WTC11 (cell line): ENCODE data around the gene IDH1. TPM values are rescaled to one million over a fixed set of nuclear protein-coding genes. Genes with fewer than 3 reads are reported as not detected.

Experiments
- ATAC-seq: fragments of 200-7000 bp; cut with Tn5 transposase; 2 replicates; pipeline ENCODE4 v1.10.0; 2021; ENCODE audit warnings: mild to moderate bottlenecking, moderate library complexity
- CTCF ChIA-PET: fragments of 300-600 bp; sonication (Branson Sonifier 250); formaldehyde crosslinking; loops from one replicate; lab custom pipeline; 2021; ENCODE audit warnings: antibody characterized with exemption; lab: Charles Lee
- POLR2A ChIA-PET: fragments of 350-600 bp; sonication (Branson Sonifier 250); formaldehyde crosslinking; loops from one replicate; lab custom pipeline; 2021; ENCODE audit warnings: antibody characterized with exemption; lab: Charles Lee
- DNase-seq: peaks from one replicate; pipeline ENCODE4 v3.0.0; 2021; ENCODE audit warnings: low spot score
- H3K27ac Mint-ChIP-seq: 2 replicates; pipeline ENCODE4 v1.8.0; 2021; ENCODE audit warnings: mixed read lengths
- H3K27me3 Mint-ChIP-seq: 2 replicates; pipeline ENCODE4 v1.8.0; 2021; ENCODE audit warnings: low read depth, mild to moderate bottlenecking, moderate library complexity, mixed read lengths
- H3K36me3 Mint-ChIP-seq: 2 replicates; pipeline ENCODE4 v1.8.0; 2021; ENCODE audit warnings: mixed read lengths
- H3K4me1 Mint-ChIP-seq: 2 replicates; pipeline ENCODE4 v1.8.0; 2022; ENCODE audit warnings: mixed read lengths
- H3K4me3 Mint-ChIP-seq: 2 replicates; pipeline ENCODE4 v1.8.0; 2021; ENCODE audit warnings: mild to moderate bottlenecking, moderate library complexity, mixed read lengths
- H3K9me3 Mint-ChIP-seq: 2 replicates; pipeline ENCODE4 v1.8.0; 2021; ENCODE audit warnings: mixed read lengths
- CREB1 ChIP-seq: sonication (generic); formaldehyde crosslinking; IDR thresholded peaks from 2 replicates; pipeline ENCODE4 v1.8.0; 2023; ENCODE audit warnings: mild to moderate bottlenecking, missing genetic modification reagents
- E2F5 ChIP-seq: sonication (generic); formaldehyde crosslinking; IDR thresholded peaks from 2 replicates; pipeline ENCODE4 v1.8.1; 2022; ENCODE audit warnings: mild to moderate bottlenecking, moderate library complexity, missing genetic modification reagents
- EMX1 ChIP-seq: fragments of 250-450 bp; sonication (Bioruptor Pico); IDR thresholded peaks from 2 replicates; pipeline ENCODE4 v1.8.0; 2021; ENCODE audit warnings: mild to moderate bottlenecking
- FOXP1 ChIP-seq: sonication (generic); formaldehyde crosslinking; IDR thresholded peaks from 2 replicates; pipeline ENCODE4 v1.8.0; 2022; ENCODE audit warnings: missing genetic modification reagents, mild to moderate bottlenecking, moderate library complexity, borderline replicate concordance
- GTF2I ChIP-seq: fragments of 250-450 bp; sonication (Bioruptor Pico); conservative IDR thresholded peaks from 2 replicates; pipeline ENCODE4 v1.4.0; 2021; ENCODE audit warnings: mild to moderate bottlenecking
- IRF2 ChIP-seq: sonication (generic); formaldehyde crosslinking; IDR thresholded peaks from 2 replicates; pipeline ENCODE4 v1.8.0; 2022; ENCODE audit warnings: low read depth, missing genetic modification reagents, borderline replicate concordance
- JAZF1 ChIP-seq: fragments of 250-450 bp; sonication (Bioruptor Pico); IDR thresholded peaks from 2 replicates; pipeline ENCODE4 v1.9.0; 2021; ENCODE audit warnings: moderate library complexity, mild to moderate bottlenecking, inconsistent platforms
- JUN ChIP-seq: sonication (generic); formaldehyde crosslinking; IDR thresholded peaks from 2 replicates; pipeline ENCODE4 v1.8.0; 2023; ENCODE audit warnings: mild to moderate bottlenecking, missing genetic modification reagents
- NFYB ChIP-seq: sonication (generic); formaldehyde crosslinking; conservative IDR thresholded peaks from 2 replicates; pipeline ENCODE4 v1.8.0; 2022; ENCODE audit warnings: low read depth, missing genetic modification reagents
- PRRX2 ChIP-seq: fragments of 250-450 bp; sonication (Bioruptor Pico); IDR thresholded peaks from 2 replicates; pipeline ENCODE4 v1.8.0; 2021; ENCODE audit warnings: mild to moderate bottlenecking
- RORB ChIP-seq: fragments of 250-450 bp; sonication (Bioruptor Pico); IDR thresholded peaks from 2 replicates; pipeline ENCODE4 v1.9.0; 2021; ENCODE audit warnings: mild to moderate bottlenecking
- USF1 ChIP-seq: sonication (generic); formaldehyde crosslinking; IDR thresholded peaks from 2 replicates; pipeline ENCODE4 v1.8.0; 2022; ENCODE audit warnings: mild to moderate bottlenecking, missing genetic modification reagents
- ZBTB21 ChIP-seq: sonication (generic); formaldehyde crosslinking; IDR thresholded peaks from 2 replicates; pipeline ENCODE4 v1.8.1; 2023; ENCODE audit warnings: mild to moderate bottlenecking, missing genetic modification reagents, borderline replicate concordance
- ZNF219 ChIP-seq: sonication (generic); formaldehyde crosslinking; IDR thresholded peaks from 2 replicates; pipeline ENCODE4 v1.8.0; 2023; ENCODE audit warnings: missing genetic modification reagents, mild to moderate bottlenecking, borderline replicate concordance
- ZNF425 ChIP-seq: fragments of 250-450 bp; sonication (Bioruptor Pico); conservative IDR thresholded peaks from 2 replicates; pipeline ENCODE4 v1.9.0; 2021; ENCODE audit warnings: mild to moderate bottlenecking
- total RNA-seq: library from RNA; stranded (reverse); gene quantifications from 3 replicates; pipeline ENCODE4 v1.2.3, GENCODE V29; 2021
- TF ChIP-seq, protein P1 (sequence below): sonication (generic); formaldehyde crosslinking; IDR thresholded peaks from 2 replicates; pipeline ENCODE4 v1.8.1; 2023; ENCODE audit warnings: mild to moderate bottlenecking, missing genetic modification reagents, moderate library complexity
- TF ChIP-seq, protein P2 (sequence below): fragments of 250-450 bp; sonication (Bioruptor Pico); IDR thresholded peaks from 2 replicates; pipeline ENCODE4 v1.9.0; 2021; ENCODE audit warnings: mild to moderate bottlenecking

The IDH1 gene
- total RNA-seq, 1 experiment from 2014 or later, result 352 TPM

- TF ChIP-seq, protein P1, sequence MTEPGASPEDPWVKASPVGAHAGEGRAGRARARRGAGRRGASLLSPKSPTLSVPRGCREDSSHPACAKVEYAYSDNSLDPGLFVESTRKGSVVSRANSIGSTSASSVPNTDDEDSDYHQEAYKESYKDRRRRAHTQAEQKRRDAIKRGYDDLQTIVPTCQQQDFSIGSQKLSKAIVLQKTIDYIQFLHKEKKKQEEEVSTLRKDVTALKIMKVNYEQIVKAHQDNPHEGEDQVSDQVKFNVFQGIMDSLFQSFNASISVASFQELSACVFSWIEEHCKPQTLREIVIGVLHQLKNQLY (CRISPR knock-in tag), result no peak
- TF ChIP-seq JUN (CRISPR knock-in tag) (no peak), USF1 (CRISPR knock-in tag) (no peak), RORB (CRISPR knock-in tag) (no peak), NFYB (CRISPR knock-in tag) (no peak)
- TF ChIP-seq, protein P2, sequence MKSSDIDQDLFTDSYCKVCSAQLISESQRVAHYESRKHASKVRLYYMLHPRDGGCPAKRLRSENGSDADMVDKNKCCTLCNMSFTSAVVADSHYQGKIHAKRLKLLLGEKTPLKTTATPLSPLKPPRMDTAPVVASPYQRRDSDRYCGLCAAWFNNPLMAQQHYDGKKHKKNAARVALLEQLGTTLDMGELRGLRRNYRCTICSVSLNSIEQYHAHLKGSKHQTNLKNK (CRISPR knock-in tag), result no peak
Measured at GRCh38 chr2:208244422-208244821, 10.4 kb downstream of the IDH1 start (continued).

- DNase-seq (no peak), ATAC-seq (no peak)
- Mint-ChIP-seq H3K9me3 (peaks cover 4% of the 10 kb centered on the region), H3K4me1 (0 out of 2 replicates have a peak, but pooled peaks cover 3% of the 10 kb centered on the region), H3K27me3 (no peaks in the 10 kb centered on the region)
- TF ChIP-seq ZBTB21 (CRISPR knock-in tag), result no peak
- TF ChIP-seq, all 79 proteins: peak for 0
- POLR2A ChIA-PET, result no interaction called here
- Mint-ChIP-seq H3K36me3 (peaks cover 90% of the 10 kb centered on the region), H3K27ac (no peak overlapping the region), H3K4me3 (no peak overlapping the region)
- CTCF ChIA-PET, result interaction anchor here (0.9 kb wide), 1 partner anchor 14 kb away, joined by 3 read pairs; the partner anchor contains the start of gene IDH1
Measured at GRCh38 chr2:208240619-208241209, 14.2 kb downstream of the IDH1 start.

DNA sequence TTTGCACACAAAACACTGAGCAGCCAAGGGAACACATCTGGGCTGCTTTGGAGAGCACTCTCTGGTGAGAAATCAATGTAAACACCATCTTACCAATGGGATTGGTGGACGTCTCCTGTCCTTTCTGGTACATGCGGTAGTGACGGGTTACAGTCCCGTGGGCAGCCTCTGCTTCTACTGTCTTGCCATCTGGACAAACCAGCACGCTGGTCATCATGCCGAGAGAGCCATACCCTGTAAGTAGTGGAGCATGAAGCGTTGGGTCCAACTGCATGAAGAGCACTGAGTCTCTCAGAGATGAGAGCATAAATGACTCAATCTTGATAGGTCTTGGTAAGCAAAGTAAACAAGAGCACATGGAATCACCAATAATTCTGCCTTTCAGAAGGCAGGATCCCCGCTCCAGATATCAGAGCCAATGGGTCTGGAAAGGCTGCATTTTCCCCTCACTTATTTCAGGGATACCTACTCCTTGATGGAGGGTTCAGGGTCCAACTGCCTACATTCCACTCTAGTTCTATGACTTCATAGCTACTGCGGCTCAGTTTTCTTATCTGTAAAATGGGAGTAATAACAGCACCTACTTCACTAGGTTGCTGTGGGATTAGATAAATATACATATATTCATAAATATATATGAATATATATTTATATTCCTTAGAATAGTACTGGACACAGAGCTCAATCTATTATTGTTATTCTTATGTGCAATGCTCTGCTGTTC is 14.9 kb downstream of the IDH1 start:
- TF ChIP-seq PRRX2, result no peak
- TF ChIP-seq FOXP1, result no peak
- TF ChIP-seq CREB1 (CRISPR knock-in tag), result no peak
- TF ChIP-seq ZNF219 (CRISPR knock-in tag), result no peak
- no peak for TF ChIP-seq GTF2I (CRISPR knock-in tag)
- TF ChIP-seq JUN (CRISPR knock-in tag), result no peak
- no peak for TF ChIP-seq ZNF425
- TF ChIP-seq IRF2 (CRISPR knock-in tag), result no peak
- CTCF ChIA-PET, result interaction anchor here (0.9 kb wide), 1 partner anchor 15 kb away, joined by 3 read pairs; the partner anchor contains the start of gene IDH1
- Mint-ChIP-seq H3K9me3 (peaks cover 9% of the 10 kb centered on the region), H3K36me3 (peaks cover 91% of the 10 kb centered on the region), H3K4me3 (no peak overlapping the region), H3K27me3 (no peaks in the 10 kb centered on the region), H3K27ac (no peak overlapping the region; the same call in 1 of the 2 replicates), H3K4me1 (0 out of 2 replicates have a peak, but pooled peaks cover 3% of the 10 kb centered on the region)
- POLR2A ChIA-PET, result no interaction called here
- ATAC-seq (no peak), DNase-seq (no peak)

- DNase-seq (no peak), ATAC-seq (no peak)
- TF ChIP-seq EMX1 (CRISPR knock-in tag), result no peak
- TF ChIP-seq E2F5 (CRISPR knock-in tag), result no peak
- no peak for TF ChIP-seq JAZF1
- CTCF ChIA-PET, result no interaction called here
- Mint-ChIP-seq H3K4me1 (no peaks in the 10 kb centered on the region), H3K4me3 (no peak overlapping the region), H3K27me3 (no peaks in the 10 kb centered on the region), H3K9me3 (peaks cover 27% of the 10 kb centered on the region), H3K36me3 (peaks cover 66% of the 10 kb centered on the region), H3K27ac (no peak overlapping the region)
- POLR2A ChIA-PET, result no interaction called here
Measured at GRCh38 chr2:208235860-208236259, 19.0 kb downstream of the IDH1 start.
